GM18907 (cell line): ENCODE data around the gene NXPE2.

Experiments used
- ATAC-seq: cut with Tn5 transposase; IDR thresholded peaks from one replicate; pipeline ENCODE4 v1.9.1; 2021; ENCODE audit warnings: mild to moderate bottlenecking, moderate library complexity; ENCODE audit not compliant: unreplicated experiment

NXPE2 gene

GRCh38 chr11:114738954-114739353 lies 60.6 kb downstream of the NXPE2 start:
- no peak for ATAC-seq

GRCh38 chr11:114745150-114745671 lies 66.9 kb downstream of the NXPE2 start:
- ATAC-seq: no peak

- no peak for ATAC-seq
Measured at GRCh38 chr11:114746013-114746412, 67.7 kb downstream of the NXPE2 start.
